Vagina (tissue), 2 donors: Measurements from ENCODE around the gene CUTC. TPM values are rescaled to one million over a fixed set of nuclear protein-coding genes. Genes with fewer than 3 reads are reported as not detected.

ENCODE experiments used
- DNase-seq, 2 donors: peaks; one replicate each; pipeline ENCODE4 v3.0.0-alpha.2; 2017; ENCODE audit errors: extremely low spot score in 2 of 2
- H3K27ac ChIP-seq: fragments of 200-600 bp; sonication (generic); one replicate; pipeline ENCODE4 v1.5.1; 2019
- H3K27me3 ChIP-seq: fragments of 200-600 bp; sonication (generic); one replicate; pipeline ENCODE4 v1.5.1; 2019
- H3K36me3 ChIP-seq, 2 donors: fragments of 200-600 bp; sonication (generic); one replicate each; pipeline ENCODE4 v1.5.1; 2017 to 2019
- H3K4me1 ChIP-seq: fragments of 200-600 bp; sonication (generic); one replicate; pipeline ENCODE4 v1.5.1; 2019
- H3K4me3 ChIP-seq, 2 donors: fragments of 200-600 bp; sonication (generic); 1 replicate in 1 of 2; 2 replicates in 1 of 2; pipeline ENCODE4 v1.5.1; 2016 to 2019
- H3K9me3 ChIP-seq: fragments of 200-600 bp; sonication (generic); one replicate; pipeline ENCODE4 v1.5.1; 2019
- POLR2A ChIP-seq, 2 donors: fragments of 450-650 bp; IDR thresholded peaks; one replicate each; pipeline ENCODE4 v1.6.1; 2017; ENCODE audit warnings: antibody characterized with exemption in 2 of 2, mild to moderate bottlenecking in 2 of 2, moderate library complexity in 2 of 2
- POLR2AphosphoS5 ChIP-seq, 2 donors: sonication (generic); formaldehyde crosslinking; IDR thresholded peaks; one replicate each; pipeline ENCODE4 v1.9.0; 2017; ENCODE audit warnings: antibody characterized with exemption in 2 of 2, mild to moderate bottlenecking in 2 of 2, low read depth in 1 of 2; ENCODE audit not compliant: insufficient read depth in 1 of 2
- intact Hi-C: fragments of 100-400 bp; cut with DNase I; formaldehyde crosslinking; loops from one replicate; pipeline ENCODE4 v1.15.1; 2023
- total RNA-seq: library from RNA; depleted of rRNA; stranded (reverse); fragments of >200 nt; gene quantifications from one replicate; pipeline ENCODE4 v1.2.3, GENCODE V29; 2016
- TF ChIP-seq, protein P1 (sequence below), 3 experiments: fragments of 450-650 bp in 2 of 3; fragments of 200-600 bp in 1 of 3; sonication (generic) in 1 of 3; IDR thresholded peaks; one replicate each; pipeline ENCODE4 v1.5.1; 2017 to 2019; ENCODE audit warnings: antibody characterized with exemption in 3 of 3, mild to moderate bottlenecking in 2 of 3, moderate library complexity in 2 of 3

The CUTC gene
- total RNA-seq, 1 donor from 2014 or later = 18.2 TPM

DNA sequence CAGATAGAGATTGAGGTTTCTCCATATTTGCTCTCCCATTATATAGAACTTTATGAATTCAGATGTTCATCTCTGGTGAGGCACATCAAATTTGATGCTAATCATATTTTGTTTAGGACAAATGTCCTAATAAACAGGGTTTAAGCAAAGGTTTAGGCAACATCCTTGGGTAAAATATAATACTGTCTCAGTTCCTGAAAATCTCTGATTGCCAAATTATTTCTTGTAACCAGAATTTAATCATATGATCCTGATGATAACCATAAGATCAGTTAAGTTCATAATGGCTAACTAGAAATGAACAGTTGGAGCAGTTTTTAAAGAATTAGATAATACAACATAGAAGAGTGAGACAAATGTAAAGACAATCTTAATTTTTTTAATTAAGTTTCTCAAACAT, 18.6 kb downstream of the CUTC start:
- intact Hi-C loops = no loop called here
- no peak overlapping the region for H3K4me3 ChIP-seq
- H3K9me3 ChIP-seq = no peaks in the 10 kb centered on the region
- no peaks in the 10 kb centered on the region for H3K4me1 ChIP-seq
- peaks cover 0 to 64% of the 10 kb centered on the region in 2 donors for H3K36me3 ChIP-seq
- TF ChIP-seq, protein P1, sequence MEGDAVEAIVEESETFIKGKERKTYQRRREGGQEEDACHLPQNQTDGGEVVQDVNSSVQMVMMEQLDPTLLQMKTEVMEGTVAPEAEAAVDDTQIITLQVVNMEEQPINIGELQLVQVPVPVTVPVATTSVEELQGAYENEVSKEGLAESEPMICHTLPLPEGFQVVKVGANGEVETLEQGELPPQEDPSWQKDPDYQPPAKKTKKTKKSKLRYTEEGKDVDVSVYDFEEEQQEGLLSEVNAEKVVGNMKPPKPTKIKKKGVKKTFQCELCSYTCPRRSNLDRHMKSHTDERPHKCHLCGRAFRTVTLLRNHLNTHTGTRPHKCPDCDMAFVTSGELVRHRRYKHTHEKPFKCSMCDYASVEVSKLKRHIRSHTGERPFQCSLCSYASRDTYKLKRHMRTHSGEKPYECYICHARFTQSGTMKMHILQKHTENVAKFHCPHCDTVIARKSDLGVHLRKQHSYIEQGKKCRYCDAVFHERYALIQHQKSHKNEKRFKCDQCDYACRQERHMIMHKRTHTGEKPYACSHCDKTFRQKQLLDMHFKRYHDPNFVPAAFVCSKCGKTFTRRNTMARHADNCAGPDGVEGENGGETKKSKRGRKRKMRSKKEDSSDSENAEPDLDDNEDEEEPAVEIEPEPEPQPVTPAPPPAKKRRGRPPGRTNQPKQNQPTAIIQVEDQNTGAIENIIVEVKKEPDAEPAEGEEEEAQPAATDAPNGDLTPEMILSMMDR (IDR thresholded peaks at IDR 0.05) = no peak
- TF ChIP-seq POLR2A (IDR thresholded peaks at IDR 0.05) = no peak
- TF ChIP-seq POLR2AphosphoS5 (IDR thresholded peaks at IDR 0.05; ENCODE audit: insufficient read depth in 1 of 2, low read depth in 1 of 2) = no peak
- H3K27ac ChIP-seq = no peak overlapping the region
- no peak for DNase-seq
- no peaks in the 10 kb centered on the region for H3K27me3 ChIP-seq

DNA sequence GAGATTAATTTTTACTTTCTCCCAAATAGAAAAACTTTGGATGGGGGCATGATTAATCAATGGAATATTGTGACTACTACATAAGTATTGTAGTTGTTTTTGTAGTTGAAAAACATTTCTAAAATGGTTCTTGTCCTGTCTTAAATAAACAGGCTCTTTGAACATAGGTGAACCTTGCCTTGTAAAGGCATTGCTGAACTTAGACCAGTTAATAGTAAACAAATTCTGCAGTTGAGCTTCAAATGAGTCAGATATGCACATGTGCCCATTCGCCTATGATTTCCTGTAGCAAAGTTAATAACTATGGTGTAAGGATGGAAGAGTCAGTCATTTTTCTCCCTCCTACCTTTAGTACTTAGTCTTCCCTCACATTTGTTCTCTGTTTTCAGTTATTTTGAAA, 22.6 kb downstream of the CUTC start:
- Histone ChIP-seq H3K27me3 (no peaks in the 10 kb centered on the region), H3K9me3 (no peaks in the 10 kb centered on the region), H3K4me3 (no peak overlapping the region), H3K36me3 (peaks cover 0 to 61% of the 10 kb centered on the region in 2 donors), H3K4me1 (no peaks in the 10 kb centered on the region), H3K27ac (no peak overlapping the region)
- TF ChIP-seq, protein P1 (IDR thresholded peaks at IDR 0.05) = no peak
- TF ChIP-seq POLR2AphosphoS5 (IDR thresholded peaks at IDR 0.05; ENCODE audit: insufficient read depth in 1 of 2, low read depth in 1 of 2) = no peak
- TF ChIP-seq POLR2A (IDR thresholded peaks at IDR 0.05) = no peak
- intact Hi-C loops = no loop called here
- DNase-seq = no peak

DNA sequence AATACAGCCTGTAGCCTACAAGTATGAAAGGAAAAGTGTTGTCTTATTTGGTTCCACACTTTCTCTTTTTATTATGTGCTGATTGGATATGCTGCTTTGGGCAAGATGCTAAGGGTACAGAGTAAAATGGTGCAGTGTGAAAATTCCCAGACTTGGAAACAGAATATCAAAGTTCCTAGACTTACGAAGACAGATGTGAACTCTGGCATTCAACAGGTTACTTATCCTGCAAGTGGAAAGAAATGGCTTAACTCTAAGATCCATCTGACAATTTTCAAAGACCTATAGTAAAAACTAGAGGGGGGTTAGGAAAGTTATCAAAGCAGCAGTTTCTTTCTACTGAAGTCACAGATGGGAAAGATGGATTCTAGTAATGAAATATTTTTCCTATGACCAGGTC, 24.1 kb downstream of the CUTC start:
- Histone ChIP-seq H3K36me3 (peaks cover 0 to 72% of the 10 kb centered on the region in 2 donors), H3K27me3 (no peaks in the 10 kb centered on the region)
- DNase-seq = no peak

DNA sequence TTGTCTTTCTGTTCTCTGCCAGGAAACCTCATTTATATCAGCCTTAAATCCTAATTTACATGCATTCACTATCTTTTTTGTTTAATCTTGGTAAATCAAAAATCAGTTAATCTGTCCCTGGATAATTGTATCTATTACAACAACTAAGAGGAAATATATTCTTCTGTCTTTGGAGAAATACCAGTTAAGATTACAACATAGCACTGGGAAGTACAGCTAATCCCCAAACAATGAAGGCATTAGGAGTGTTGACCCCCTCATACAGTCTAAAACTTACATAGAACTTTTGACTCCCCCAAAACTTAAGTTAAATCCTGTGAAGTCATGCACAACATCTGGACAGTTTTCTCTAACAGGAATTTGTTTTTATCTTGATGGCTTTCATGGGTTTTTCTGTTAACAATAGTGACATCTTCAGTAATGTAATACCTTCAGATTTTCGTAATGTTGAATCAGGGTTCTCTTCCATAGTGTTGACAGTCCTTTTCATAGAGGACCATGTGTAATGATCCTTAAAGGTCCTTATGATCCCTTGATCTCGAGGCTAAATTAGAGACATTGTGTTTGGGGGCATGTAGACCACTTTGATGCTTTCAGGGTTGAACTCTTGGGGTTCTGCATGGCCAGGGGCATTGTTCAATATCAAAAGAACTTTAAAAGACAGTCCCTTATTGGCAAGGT, 26.3 kb downstream of the CUTC start:
- H3K27ac ChIP-seq = no peak overlapping the region
- H3K4me1 ChIP-seq = no peaks in the 10 kb centered on the region
- intact Hi-C loops = no loop called here
- H3K4me3 ChIP-seq = no peak overlapping the region
- TF ChIP-seq POLR2AphosphoS5 (IDR thresholded peaks at IDR 0.05; ENCODE audit: insufficient read depth in 1 of 2, low read depth in 1 of 2) = no peak
- TF ChIP-seq, protein P1 (IDR thresholded peaks at IDR 0.05) = no peak
- no peak for TF ChIP-seq POLR2A (IDR thresholded peaks at IDR 0.05)
- no peaks in the 10 kb centered on the region for H3K9me3 ChIP-seq
- DNase-seq = no peak
- H3K36me3 ChIP-seq = peaks cover 0 to 57% of the 10 kb centered on the region in 2 donors
- H3K27me3 ChIP-seq = no peaks in the 10 kb centered on the region

More for the DNA sequence above, 24.1 kb downstream of the CUTC start:
- Histone ChIP-seq H3K4me1 (no peaks in the 10 kb centered on the region), H3K4me3 (no peak overlapping the region), H3K27ac (no peak overlapping the region), H3K9me3 (no peaks in the 10 kb centered on the region)
- TF ChIP-seq, protein P1 (IDR thresholded peaks at IDR 0.05) = no peak
- TF ChIP-seq POLR2AphosphoS5 (IDR thresholded peaks at IDR 0.05; ENCODE audit: insufficient read depth in 1 of 2, low read depth in 1 of 2) (no peak), POLR2A (IDR thresholded peaks at IDR 0.05) (no peak)
- intact Hi-C loops = no loop called here

DNA sequence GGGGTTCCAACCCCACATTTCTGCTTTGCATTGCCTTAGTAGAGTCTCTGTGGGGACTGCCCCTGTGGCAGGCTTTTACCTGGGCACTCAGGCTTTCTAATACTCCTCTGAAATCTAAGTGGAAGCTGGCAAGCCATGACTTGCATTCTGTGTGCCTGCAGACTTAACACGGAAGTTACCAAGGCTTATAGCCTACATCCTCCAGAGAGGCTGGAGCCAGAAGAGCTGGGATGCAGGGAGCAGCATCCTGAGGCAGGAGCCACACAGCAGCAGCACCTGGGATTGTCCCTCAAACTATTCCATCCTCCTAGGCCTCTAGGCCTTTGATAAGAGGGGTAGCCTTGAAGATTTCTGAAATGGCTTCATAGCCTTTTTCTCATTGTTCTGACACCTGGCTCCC, 28.3 kb downstream of the CUTC start:
- intact Hi-C loops = no loop called here
- H3K9me3 ChIP-seq = no peaks in the 10 kb centered on the region
- TF ChIP-seq POLR2A (IDR thresholded peaks at IDR 0.05) (no peak), POLR2AphosphoS5 (IDR thresholded peaks at IDR 0.05; ENCODE audit: insufficient read depth in 1 of 2, low read depth in 1 of 2) (no peak)
- TF ChIP-seq, protein P1 (IDR thresholded peaks at IDR 0.05) = no peak
- H3K27ac ChIP-seq = no peak overlapping the region
- H3K4me3 ChIP-seq = no peak overlapping the region
- H3K27me3 ChIP-seq = no peaks in the 10 kb centered on the region
- no peak for DNase-seq
- no peaks in the 10 kb centered on the region for H3K4me1 ChIP-seq
- H3K36me3 ChIP-seq = peaks cover 0 to 39% of the 10 kb centered on the region in 2 donors
